ENCODE results near the gene TSPAN9.
A peak's percentile ranks its signal among the peaks of the same experiment; 100 is the strongest.

The TSPAN9 gene

GRCh38 chr12:3158851-3159465 is 81.8 kb downstream of the TSPAN9 start:
- no peak for DNase-seq

DNA sequence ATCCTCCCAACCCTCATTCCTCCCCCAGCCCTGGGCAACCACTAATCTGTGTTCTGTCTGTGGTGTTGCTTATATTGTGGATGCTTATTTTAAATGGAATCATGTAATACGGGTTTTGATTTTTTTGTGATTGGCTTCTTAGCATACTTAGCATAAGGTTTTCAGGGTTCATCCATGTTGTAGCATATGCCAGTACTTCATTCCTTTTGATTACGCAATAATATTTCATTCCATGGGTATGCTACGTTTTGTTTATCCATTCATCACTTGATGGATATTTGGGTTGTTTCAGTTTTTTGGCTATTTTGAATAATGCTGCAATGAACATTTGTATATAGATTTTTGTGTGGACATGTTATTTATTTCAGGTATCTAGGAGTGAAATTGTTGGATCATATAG is 82.9 kb downstream of the TSPAN9 start:
- DNase-seq: no peak

- no peak for DNase-seq
Observed at GRCh38 chr12:3161861-3162260, 84.7 kb downstream of the TSPAN9 start.

DNA sequence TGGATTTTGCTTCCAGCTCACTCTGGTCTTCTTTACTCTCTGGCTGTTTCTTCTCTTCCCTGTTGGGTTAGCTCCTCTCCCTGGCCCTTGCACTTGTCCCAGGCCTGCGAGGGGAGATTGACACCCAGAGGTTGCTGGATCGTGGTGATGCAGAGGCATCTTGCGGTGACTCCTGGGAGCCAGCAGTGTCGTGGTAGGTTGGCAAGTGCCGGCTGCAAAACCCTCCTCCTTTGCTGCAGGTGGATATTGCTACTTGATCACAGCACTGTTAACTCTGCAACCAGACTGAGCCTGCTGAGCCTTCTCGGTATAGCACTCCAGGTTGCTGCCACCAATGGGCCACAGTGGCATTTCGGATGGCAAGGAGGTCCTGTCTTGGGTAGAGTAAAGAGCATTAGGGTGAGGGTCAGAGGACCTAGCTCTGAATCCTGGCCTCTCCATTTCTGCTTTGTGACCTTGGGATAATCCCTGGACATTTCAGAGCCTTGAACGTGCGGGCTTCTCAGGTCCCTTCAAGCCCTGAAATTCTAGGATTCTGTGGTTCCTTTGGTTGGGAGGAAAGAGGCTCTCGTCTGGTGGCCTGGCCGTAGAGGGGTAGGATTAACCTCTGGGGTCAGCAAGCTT is 87.4 kb downstream of the TSPAN9 start:
- no peak for DNase-seq

GRCh38 chr12:3165078-3165980 is 88.2 kb downstream of the TSPAN9 start:
- DNase-seq: no peak

GRCh38 chr12:3167636-3168035 is 90.5 kb downstream of the TSPAN9 start:
- no peak for DNase-seq

DNA sequence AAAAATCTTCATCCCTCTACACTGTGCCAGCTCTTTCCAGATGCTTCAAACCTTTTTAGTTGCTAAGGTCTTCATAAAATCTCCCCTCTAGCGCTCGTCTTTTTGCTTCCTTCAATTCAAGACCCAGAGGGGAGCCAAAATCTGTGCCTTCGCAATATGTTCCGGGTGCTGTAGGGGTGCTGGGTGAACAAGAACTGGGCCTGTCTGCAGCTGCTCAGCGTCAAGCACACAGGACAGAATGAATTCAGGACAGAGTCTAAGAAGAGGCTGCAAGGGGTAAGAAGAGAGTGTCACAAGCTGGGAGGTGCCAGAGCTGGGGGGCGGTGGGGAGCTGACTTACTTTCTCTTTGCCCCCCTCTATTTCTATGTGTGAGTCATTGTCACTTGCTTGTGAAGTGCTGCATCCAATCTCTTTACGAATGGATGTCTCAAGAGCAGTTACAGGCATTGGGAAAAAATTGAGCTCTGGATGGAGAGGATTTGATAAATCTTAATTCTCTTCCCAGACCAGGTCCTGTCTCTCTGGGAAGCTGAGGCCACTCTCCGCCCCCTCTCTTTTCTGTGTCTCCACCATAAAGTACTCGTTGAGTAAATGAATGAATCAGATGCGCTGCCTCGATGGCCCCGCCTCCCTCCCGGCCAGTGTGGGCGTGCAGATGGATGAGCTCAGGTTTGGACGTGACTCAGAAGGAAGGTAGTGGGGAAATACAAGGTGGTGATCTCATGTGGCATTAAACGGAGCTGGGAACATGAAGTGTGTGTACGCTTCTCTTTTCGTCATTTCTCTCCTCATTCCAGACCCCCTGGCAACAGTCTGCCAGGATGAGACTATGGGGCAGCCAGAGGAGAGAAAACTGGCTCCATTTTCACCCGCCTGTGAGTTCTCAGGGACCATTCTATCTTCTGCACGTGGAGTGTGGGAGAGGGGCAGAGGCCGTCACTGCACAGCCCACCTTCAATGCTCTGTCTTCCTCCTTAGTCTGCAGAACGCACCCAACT is 91.3 kb downstream of the TSPAN9 start:
- peak in 27 of 56 donors; percentile 4 to 74 (median 30) for DNase-seq

- DNase-seq: peak in 3 of 56 donors; percentile 5 to 11 (median 9)
Observed at GRCh38 chr12:3170423-3171194, 93.4 kb downstream of the TSPAN9 start.

DNA sequence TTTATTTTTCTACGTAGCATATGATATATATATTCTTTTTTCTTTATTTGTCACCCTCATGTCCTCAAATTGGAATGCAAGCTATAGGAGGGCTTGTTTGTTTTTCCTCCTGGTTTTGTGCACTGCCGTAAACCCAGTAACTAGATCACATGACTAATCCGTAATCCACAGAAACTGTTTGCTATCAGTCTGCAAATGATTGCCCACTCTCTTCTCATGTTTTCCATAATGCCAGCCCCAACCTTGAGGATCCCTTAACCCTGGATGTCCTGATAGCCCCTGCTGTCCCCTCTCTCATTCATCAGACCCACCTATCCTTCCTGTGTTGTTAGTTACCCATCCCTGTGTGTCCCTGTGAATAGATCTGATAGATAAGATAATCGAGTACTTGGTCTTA is 94.0 kb downstream of the TSPAN9 start:
- no peak for DNase-seq

GRCh38 chr12:3172124-3173007 is 95.2 kb downstream of the TSPAN9 start:
- no peak for DNase-seq

GRCh38 chr12:3173008-3173553 is 95.9 kb downstream of the TSPAN9 start:
- no peak for DNase-seq

- DNase-seq: no peak
Observed at GRCh38 chr12:3173912-3174311, 96.7 kb downstream of the TSPAN9 start.

DNA sequence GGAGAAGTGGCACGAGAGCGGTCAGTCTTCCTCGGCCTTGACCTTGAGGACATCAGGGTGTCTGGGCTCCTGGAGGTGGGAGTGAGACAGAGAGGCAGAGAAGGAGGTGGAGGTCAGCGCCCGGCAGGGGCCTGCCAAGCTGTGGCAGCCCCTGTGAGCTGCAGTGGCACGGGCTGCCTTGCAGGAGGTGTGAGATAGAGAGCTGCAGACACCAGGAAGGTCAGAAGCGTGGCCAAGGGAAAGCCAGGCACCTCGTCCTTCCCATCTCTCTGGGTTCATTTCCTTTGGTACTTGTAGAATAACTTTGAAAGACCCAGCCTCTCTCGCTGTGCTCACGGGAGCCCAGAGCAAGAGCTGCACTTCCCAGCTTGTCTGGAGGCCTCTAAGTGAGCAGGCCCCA is 98.1 kb downstream of the TSPAN9 start:
- DNase-seq: no peak

DNA sequence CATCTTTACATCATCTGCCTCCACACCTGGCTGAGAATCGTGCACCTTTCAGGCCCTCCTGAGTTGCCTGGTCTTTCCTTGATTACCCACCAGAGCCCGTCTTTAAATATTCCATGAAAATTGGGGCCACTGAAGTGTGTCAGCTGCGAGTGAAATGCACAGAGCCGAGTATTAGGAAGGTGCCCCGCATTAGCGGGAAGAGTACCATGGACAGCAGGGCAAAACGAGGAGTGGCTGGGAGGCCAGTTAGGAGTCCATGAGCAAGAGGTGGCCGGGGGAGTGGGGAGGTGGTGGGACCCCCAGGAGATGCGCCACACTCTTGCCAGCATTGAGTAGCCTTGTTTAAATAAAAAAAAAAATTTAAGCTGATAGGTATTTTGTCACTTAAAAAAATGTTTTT is 99.6 kb downstream of the TSPAN9 start:
- DNase-seq: no peak

- no peak for DNase-seq
Observed at GRCh38 chr12:3177778-3178425, 100.7 kb downstream of the TSPAN9 start.

DNA sequence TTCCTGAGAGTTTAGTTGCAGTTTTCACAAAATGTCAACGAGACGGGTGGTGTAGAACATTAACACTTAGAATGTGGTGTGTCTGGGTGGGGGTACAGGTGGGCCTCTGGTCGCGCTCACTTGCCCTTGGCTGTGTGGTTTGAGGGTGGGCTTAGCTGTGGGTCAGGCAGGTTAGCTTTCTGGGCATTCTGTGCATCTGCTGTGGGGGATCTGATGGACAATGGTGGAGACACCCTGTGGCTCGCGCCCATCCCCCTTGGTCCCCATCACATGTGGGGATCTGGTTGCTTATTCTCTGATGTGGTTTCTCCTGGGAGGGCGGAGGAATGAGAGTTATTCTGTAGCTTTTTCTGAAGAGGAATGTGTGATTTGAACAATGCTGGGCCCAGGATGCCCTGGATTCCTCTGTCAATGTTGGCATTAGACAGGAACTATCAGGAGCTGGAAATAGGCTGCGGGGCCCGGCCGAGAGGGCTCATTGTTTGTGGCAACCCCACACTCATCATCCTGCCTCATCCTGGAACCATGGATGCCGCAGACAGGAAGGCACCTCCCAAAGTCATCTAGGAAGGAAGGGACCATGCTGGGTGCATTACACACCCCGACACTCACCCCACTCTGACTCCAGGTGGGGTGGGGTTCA is 101.6 kb downstream of the TSPAN9 start:
- DNase-seq: no peak

- DNase-seq: no peak
Observed at GRCh38 chr12:3179731-3180130, 102.6 kb downstream of the TSPAN9 start.

GRCh38 chr12:3182426-3182825 is 105.2 kb downstream of the TSPAN9 start:
- DNase-seq: no peak
